KMS-11 (cell line): ENCODE data around the gene LASP1.

Source experiments
- H2AFZ ChIP-seq: fragments of 200-600 bp; sonication (generic); 2 replicates; pipeline ENCODE4 v1.6.1; 2016; ENCODE audit warnings: antibody characterized with exemption, mixed run types, low read depth
- H3K27ac ChIP-seq: fragments of 200-600 bp; sonication (generic); 2 replicates; pipeline ENCODE4 v1.6.1; 2016; ENCODE audit warnings: mild to moderate bottlenecking, mixed run types
- H3K27me3 ChIP-seq: fragments of 200-600 bp; sonication (generic); 2 replicates; pipeline ENCODE4 v1.6.1; 2017; ENCODE audit warnings: mild to moderate bottlenecking, low read depth, mixed run types, moderate library complexity; ENCODE audit not compliant: insufficient read depth
- H3K36me3 ChIP-seq: fragments of 200-600 bp; sonication (generic); 2 replicates; pipeline ENCODE4 v1.6.1; 2017; ENCODE audit warnings: mild to moderate bottlenecking, mixed run types; ENCODE audit not compliant: insufficient read depth
- H3K4me1 ChIP-seq: fragments of 200-600 bp; sonication (generic); 2 replicates; pipeline ENCODE4 v1.6.1; 2016; ENCODE audit warnings: mild to moderate bottlenecking, low read depth, mixed run types; ENCODE audit not compliant: poor library complexity, severe bottlenecking
- H3K4me2 ChIP-seq: fragments of 200-600 bp; sonication (generic); 2 replicates; pipeline ENCODE4 v1.7.0; 2016; ENCODE audit warnings: mild to moderate bottlenecking, mixed run types
- H3K4me3 ChIP-seq: fragments of 200-600 bp; sonication (generic); IDR thresholded peaks from 2 replicates; pipeline ENCODE4 v1.6.1; 2017; ENCODE audit warnings: low read depth, low read length, mixed read lengths; ENCODE audit not compliant: insufficient read depth
- H3K79me2 ChIP-seq: fragments of 200-600 bp; sonication (generic); 2 replicates; pipeline ENCODE4 v1.6.1; 2016; ENCODE audit warnings: low read depth, mixed run types; ENCODE audit not compliant: insufficient read depth
- H3K9ac ChIP-seq: fragments of 200-600 bp; sonication (generic); 2 replicates; pipeline ENCODE4 v1.6.1; 2016; ENCODE audit warnings: mild to moderate bottlenecking, mixed run types
- H4K20me1 ChIP-seq: fragments of 200-600 bp; sonication (generic); 2 replicates; pipeline ENCODE4 v1.6.1; 2016; ENCODE audit warnings: mild to moderate bottlenecking, mixed run types; ENCODE audit not compliant: insufficient read depth
- CTCF ChIP-seq: fragments of 200-600 bp; sonication (generic); conservative IDR thresholded peaks from 2 replicates; pipeline ENCODE4 v1.6.1; 2017; ENCODE audit warnings: low read depth, mild to moderate bottlenecking, antibody characterized with exemption, low read length, moderate library complexity, mixed read lengths

Gene LASP1

GRCh38 chr17:38888842-38889241, 19.0 kb downstream of the LASP1 start:
- TF ChIP-seq CTCF, result no peak
- no peaks in the 10 kb centered on the region; the same call in 1 of the 2 replicates for H3K79me2 ChIP-seq
- no peak overlapping the region for H3K27ac ChIP-seq
- no peak overlapping the region for H3K4me2 ChIP-seq
- H3K4me1 ChIP-seq, result no peaks in the 10 kb centered on the region
- no peak overlapping the region for H3K9ac ChIP-seq
- no peaks in the 10 kb centered on the region for H3K27me3 ChIP-seq
- no peak overlapping the region for H2AFZ ChIP-seq
- no peak overlapping the region for H3K4me3 ChIP-seq
- H4K20me1 ChIP-seq, result no peaks in the 10 kb centered on the region
- H3K36me3 ChIP-seq, result no peaks in the 10 kb centered on the region

GRCh38 chr17:38889745-38890409, 20.0 kb downstream of the LASP1 start:
- Histone ChIP-seq H3K4me3 (no peak overlapping the region), H4K20me1 (no peaks in the 10 kb centered on the region), H3K4me2 (no peak overlapping the region), H3K27me3 (no peaks in the 10 kb centered on the region), H3K4me1 (no peaks in the 10 kb centered on the region), H3K27ac (no peak overlapping the region), H3K9ac (no peak overlapping the region), H3K79me2 (no peaks in the 10 kb centered on the region; the same call in 1 of the 2 replicates), H2AFZ (no peak overlapping the region), H3K36me3 (no peaks in the 10 kb centered on the region)
- TF ChIP-seq CTCF, result no peak

- Histone ChIP-seq H3K27ac (no peak overlapping the region), H3K79me2 (no peaks in the 10 kb centered on the region; the same call in 1 of the 2 replicates), H3K27me3 (no peaks in the 10 kb centered on the region), H3K9ac (no peak overlapping the region), H4K20me1 (no peaks in the 10 kb centered on the region), H3K4me2 (no peak overlapping the region), H3K4me1 (no peaks in the 10 kb centered on the region), H3K36me3 (no peaks in the 10 kb centered on the region), H2AFZ (no peak overlapping the region), H3K4me3 (no peak overlapping the region)
- no peak for TF ChIP-seq CTCF
Measured at GRCh38 chr17:38890410-38890746, 20.5 kb downstream of the LASP1 start.

- Histone ChIP-seq H3K36me3 (no peaks in the 10 kb centered on the region), H3K79me2 (no peaks in the 10 kb centered on the region; the same call in 1 of the 2 replicates), H3K9ac (no peak overlapping the region), H3K27ac (no peak overlapping the region), H2AFZ (no peak overlapping the region), H3K4me3 (no peak overlapping the region), H3K4me2 (no peak overlapping the region), H4K20me1 (no peaks in the 10 kb centered on the region), H3K4me1 (peaks cover 1% of the 10 kb centered on the region), H3K27me3 (no peaks in the 10 kb centered on the region)
- TF ChIP-seq CTCF, result no peak
Measured at GRCh38 chr17:38891441-38891840, 21.6 kb downstream of the LASP1 start.
